GM21367 (cell line): ENCODE results near the gene TMIGD3.
"Not testable (repeated sequence)": the region's sequence is repeated elsewhere in the genome, so short reads cannot be mapped to it uniquely, and the experiment has no call there.

Experiments used
- ATAC-seq: cut with Tn5 transposase; IDR thresholded peaks from one replicate; pipeline ENCODE4 v1.9.1; 2021; ENCODE audit not compliant: unreplicated experiment

The TMIGD3 gene

DNA sequence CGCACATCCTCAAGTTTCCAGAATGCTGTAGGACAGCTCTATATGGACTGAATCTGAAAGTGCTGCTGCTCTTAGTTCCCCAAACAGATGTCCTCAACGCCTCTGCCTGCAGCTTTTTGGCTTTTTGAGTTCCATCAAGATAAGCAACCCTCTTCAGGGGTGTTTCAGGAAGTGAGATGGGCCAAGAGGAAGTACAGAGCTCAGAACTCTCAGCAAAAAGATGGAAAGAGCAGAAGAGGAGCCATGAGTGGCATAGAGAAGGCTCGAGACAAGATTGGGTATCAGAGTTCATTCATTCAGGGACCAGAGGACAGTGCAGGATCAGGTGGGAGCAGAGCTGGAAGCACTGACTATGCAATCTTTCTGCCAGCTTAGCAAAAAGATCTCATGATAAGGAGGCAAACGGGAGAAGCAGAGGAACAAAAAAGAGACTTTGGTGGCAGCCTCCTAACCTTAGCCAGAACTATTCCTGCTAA, at the start of gene TMIGD3, which contains the start of gene ADORA3:
Gene TMIGD3 (minus strand): TSS at position 49 of the 476 bp plus-strand sequence. CDS start 279 bp downstream, outside the sequence.
Gene ADORA3 (minus strand): TSS at position 49 of the 476 bp plus-strand sequence. CDS start 279 bp downstream, outside the sequence.
- no peak for ATAC-seq

DNA sequence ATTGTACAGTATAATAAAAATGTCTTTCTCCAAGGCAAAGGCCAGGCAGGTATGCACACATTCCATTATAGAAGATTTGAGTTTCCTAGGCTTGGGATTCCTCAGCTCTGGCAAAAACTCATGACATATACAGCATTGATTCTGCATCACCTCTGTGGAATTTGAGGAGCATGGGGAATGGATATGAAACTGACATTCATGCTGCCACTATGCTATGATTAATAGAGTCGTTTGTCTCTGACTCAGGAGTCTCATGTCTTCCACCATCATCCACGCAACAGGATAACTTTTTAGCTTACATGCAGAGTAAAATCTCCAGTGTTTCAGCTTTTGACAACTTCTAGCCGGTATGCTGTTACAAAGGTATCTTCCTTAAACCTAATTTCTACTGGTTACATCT, 49.8 kb upstream of the TMIGD3 start:
- ATAC-seq, result no peak

DNA sequence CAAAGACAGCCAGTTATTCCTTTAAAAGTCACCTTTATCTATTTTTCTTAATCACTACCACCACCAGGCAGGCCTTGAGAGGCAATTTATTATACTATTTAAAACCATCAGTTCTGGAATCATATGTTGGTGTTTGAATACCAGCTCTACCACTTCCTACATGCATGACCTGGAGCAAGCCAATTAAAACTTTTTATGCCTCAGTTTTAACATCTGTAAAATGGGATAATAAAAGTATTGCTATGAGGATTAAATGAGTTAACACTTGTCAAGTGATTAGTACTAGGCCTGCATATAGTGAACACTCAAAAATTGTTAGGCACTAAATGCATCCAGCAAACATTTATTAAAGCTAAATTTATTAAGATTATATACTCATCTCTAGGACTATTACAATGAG, 49.2 kb upstream of the TMIGD3 start:
- no peak for ATAC-seq

DNA sequence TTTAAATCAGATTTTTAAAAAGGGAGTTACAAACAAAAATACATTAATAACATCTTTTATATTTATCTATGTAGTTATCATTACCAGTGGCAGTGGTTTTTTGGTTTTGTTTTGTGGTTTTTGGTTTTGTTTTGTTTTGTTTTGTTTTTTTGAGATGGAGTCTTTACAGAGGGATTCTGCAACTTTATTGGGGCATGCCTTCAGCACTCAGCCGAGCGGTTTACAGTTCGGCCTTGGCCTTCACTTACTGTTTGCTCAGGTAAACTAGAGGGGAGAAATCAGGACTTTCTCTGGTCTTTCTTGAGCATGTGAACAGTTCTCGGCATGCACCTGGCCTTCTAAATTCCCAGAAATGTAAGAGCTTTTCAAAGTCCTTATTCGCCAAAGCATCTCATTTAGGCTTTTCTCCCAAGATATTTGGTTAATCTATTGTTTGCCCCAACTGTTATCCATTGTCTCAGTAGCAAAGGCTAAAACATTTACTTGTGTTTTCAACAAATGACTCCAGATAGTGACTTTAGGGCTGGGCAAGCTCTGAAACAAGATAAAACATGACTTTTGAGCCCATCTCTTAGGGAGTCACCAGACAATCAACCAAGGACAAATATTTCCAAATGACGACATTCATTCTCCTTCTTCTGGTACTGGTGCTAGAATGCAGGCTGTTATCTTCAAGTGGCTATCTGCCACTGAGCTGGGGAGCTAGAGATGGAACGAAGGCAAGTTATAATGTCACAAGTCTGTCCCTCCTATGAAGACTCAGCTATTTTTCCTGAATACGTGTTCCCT, 48.4 kb upstream of the TMIGD3 start:
- no peak for ATAC-seq

DNA sequence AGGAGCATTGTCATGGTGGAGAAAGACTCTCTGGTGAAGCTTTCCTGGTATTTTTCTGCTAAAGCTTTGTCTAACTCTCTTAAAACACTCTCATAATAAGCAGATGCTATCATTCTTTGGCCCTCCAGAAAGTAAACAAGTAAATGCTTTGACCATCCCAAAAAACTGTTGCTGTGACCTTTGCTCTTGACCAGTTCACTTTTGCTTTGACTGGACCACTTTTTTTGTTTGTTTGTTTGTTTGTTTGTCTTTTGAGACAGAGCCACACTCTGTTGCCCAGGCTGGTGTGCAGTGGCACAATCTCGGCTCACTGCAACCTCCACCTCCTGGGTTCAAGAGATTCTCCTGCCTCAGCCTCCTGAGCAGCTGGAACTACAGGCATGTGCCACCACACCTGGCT, 44.4 kb upstream of the TMIGD3 start:
- ATAC-seq, result not testable (repeated sequence)

DNA sequence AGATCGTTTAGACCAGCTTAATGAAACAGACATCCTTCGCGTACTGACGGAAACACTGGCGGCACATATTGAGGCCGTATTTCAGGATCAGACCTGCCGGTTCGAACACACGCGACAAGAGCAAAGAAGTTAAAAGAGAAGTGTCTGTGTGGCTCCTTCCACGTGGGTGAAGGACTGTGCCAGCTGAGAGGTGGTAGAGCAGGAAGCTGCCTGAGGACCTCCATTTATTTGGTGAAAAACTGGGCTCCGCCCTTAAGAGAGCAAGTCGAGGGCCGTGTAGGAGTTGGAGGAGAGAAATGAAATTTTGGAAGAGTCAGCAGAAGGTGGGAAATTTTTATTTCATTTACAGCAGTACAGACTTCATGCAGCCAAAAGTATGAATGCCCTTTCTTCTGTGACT, 38.8 kb upstream of the TMIGD3 start:
- ATAC-seq, result no peak

DNA sequence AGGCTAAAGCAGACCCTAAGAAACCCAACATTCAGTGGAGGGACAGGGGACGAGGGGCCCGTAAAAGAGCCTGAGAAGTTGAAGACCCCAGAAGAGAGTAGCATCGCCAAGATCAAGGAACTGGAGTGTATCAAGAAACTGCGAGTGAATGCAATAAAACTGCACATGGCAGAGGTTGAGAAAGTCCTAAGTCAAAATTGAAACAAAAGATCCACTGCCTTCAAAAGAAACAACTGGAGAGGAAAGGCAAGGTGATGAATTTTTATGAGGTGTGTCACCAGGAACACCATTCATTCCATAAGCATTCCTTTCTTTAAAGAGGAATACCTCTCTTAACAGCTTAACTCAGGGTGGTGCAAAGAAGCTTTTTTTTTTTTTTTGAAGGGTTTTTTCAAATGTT, 38.3 kb upstream of the TMIGD3 start:
- ATAC-seq, result no peak

DNA sequence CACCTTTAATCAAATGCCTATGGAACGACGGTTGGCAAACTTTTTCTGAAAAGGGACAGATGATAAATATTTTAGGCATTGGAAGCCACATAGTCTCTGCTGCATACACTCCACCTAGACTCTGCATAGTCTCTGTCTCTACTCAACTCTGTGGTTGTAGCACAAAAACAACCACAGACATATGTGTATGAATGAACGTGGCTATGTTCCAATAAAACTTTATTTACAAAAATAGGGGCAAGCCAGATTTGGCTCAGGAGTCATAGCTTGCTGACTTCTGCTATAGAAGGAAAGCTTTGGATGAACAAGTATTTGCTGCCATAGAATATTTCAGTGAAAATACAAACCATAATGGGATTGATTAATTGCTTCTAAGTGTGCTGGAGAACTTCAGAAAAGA, 37.5 kb upstream of the TMIGD3 start:
- ATAC-seq, result no peak

DNA sequence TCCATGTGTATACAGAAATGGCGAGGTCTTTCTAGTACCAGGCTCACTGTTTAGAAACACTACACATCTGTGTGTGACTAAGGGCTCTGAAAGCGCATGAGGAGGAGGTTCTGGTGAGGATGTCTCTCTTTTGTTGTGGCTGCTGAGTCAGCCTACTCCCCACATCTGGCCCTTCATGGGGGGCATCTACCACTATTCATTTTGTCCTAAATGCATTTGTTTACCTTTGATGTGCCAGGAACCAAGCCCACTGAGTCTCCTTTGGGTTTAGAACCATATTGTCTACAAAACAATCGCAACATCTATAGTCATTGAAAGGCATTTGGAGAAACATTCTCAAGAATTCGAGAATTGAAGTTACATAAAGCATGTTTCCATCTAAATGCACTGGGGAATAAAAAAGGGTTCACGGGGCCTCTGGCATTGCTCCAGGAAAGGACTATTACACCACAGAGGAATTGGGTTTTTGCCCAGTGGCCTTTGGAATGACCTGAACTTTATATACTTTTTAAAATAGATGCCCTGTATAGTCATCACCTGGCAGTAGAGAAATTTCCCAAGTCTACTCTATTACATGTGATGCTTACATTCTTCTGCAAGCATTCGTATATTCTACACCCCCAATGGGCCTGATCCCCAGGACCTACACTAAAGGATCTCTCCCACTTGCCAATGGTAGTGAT, 35.1 kb upstream of the TMIGD3 start:
- ATAC-seq, result no peak

DNA sequence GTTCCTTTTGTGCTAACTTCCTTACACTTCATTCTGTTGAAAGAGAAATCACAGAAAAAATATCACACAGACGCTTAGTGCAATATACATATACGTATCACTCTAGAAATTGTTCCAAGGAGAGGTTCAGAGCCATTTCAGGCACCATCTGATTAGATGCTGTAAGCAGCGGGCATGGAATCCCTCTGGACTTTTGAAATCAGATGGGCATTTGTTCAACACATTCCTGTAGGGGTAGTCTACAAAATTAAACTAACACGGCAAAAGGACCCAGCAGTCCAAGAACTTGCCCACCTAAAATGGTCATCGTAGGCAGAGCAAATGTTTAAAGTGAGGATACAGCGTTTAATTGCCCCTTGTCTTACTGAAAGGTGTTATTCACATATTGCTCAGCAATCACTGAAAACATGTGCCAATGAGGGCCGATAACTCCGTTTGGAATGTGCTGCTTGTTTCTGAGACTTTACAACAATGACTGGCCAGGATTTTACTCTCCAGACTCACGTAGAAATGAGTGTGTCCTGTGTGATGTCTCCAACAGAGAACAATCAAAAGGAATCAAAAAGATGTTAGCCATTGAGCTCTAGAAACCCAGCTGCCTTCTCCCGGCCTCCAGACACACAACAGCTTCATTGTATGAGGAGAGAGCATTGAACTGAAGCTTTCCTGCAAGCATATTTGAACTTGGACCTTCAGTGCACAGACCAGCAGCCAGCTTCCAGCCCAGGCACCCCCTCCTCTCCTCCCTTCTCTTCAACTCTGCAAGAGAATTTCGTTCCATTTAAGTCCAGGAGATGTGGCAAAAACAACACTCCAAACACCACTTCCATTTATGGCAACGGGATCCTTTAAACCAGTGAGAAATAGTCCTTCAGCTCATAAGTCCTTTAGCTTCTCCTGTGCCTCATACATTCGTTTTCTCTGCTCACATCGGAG, 32.1 kb upstream of the TMIGD3 start:
- ATAC-seq, result no peak

DNA sequence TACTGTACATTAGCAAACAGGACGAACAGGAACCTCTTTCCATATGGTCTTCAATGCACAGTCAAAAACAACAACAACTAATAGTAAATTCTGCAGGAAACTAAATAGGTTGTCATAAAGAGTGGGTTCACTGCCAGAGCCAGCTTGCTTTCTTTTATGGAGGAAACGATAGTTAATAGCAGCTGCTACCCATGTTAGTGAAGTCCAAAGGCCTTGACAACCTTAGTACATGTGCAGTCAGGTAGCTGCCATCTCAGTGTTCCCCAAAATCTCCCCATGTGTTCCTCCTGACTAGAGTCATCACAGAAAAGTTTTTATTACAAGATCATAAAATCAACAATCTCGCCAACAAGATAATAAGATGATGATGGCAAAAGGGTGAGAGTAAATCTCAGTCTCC, 16.6 kb upstream of the TMIGD3 start:
- ATAC-seq, result no peak

DNA sequence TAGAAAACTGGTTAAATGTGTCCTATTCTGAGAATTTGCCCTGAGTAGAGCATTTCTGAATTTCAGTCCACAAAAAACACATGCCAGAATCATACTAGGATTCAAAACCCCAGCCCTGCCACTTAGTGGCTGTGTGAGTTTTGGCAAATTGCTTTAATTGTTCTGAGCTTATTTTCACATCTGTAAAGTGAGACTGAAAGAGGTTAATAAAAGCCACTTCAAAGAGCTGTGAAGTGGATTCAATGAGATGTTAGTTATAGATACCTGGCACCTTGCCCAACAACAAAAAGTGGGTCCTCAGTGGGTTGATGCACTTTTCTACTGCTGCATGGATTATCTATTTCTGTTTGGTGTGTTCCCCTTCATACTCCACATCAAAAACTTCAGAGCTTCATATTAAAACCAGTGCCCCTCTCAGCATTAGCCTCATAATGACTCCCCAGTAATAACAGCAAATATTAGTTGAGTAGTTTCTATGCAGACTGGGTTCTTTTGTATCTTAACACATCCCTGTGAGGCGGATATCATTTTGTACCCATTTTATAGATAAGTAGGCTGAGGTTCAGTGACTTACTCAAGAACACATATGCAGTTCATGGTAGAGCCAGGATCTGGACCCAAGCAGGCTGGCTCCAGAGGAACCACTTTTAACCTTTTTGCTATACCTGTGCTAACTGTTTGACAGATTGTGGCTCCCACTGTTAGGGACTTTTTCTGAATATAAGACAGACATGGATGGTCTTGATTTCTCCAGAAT, 14.2 kb upstream of the TMIGD3 start:
- no peak for ATAC-seq

DNA sequence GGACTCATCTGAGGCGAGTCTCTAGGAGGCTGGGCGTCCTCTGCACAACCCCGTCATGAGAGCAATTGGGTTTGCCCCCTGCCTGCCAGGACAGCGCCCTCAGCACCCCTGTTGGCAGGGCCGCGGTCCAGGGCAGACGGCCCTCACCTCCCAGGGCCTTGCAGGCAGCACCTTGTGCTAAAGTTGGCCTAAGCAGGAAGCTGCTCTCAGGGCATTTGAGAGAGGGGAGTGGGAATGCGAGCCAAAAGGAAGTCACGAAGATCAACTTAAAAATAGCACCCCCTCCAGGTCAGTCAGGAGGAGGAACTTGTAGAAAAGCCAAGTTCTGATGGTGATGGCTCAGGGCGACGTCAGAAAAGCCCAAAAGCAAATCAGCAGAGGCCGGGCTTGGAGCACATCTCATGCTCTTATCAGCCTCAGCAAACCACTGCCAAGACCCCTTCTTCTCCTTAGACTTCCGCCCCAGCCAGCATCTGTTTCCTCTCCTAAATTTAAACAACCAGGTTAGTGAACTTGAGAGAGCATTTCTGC, 12.6 kb upstream of the TMIGD3 start:
- ATAC-seq, result no peak

DNA sequence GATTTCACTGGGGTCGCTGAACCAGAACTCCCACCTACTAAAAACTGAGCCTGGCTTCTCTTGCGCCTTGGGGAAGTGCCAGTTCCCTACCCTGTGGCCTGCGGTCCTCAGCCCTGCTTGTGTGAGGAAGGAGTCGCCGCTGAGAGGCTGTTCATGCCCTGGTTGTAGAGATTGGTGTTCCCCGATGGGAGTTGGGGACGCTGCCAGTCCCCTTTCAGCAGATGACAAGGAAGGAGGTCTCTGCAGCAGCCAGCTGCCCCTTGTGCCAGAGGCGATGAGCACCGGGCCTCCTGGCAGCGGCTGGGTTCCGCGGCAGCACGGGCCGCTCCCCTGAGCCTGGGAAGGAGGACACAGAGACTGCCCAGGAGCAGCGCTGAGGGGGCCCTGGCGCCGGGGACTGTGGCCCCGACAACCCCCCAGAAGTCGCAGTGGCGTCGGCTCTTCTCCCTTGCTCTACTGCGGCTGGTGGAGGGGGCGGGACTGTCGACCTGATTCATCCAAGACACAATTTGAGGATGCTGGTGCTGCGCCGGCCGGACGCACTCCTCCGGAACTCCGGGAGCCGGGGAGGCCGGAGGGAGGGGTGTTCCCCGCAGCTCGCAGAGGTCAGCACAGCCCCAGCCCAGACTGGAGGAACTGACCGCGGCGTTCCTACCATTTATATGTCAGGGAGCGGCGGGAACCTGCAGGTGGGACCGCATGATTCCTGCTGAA, 12.0 kb upstream of the TMIGD3 start:
- no peak for ATAC-seq

DNA sequence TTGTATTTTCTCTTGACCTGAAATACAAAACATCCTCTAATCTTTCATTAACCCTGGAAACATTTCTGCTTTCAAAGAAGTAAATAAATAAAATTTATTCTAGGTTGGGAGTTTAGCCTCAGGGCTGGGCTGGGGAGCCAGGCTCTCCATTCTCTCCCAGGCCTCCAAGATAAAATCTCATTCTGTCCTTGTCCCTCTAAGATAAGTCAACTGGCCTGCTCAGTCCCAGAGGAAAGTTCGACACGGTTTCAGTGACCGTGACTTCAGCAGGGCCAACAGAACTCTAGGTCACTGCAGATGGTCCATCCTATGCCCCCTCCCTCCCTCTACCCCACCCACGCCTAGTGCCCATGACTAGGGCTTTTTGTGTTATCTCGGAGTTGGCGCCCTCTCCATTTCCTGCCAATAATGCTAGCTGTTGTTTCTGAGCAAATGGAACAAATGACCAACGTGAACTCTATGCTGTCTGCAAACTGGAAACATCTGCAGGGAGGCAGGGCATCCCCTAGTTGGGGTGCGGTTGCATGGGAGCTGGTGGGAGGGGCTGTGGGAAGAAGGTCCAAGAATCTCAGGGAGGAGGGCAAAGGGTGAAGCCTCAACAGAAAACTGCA, 10.1 kb upstream of the TMIGD3 start:
- no peak for ATAC-seq

DNA sequence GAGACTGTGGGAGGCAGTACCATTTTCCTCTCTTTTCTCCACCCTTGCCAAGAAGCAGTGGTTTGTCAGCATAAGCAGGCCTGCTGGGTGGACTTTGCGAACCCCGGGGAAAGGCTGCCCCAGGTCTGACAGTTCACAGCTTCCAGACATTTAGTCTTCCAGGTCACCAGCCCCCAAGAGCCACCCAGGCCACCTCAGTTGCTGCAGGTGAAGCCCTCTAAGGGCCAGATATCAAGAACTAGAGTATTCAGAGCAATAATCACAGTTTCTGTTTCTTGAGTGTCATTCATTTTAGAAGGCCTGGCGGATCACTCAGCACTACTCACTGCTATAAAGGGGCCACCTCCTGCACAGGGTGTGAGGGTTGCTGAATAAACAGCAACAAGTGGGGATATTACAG, 9.5 kb upstream of the TMIGD3 start:
- ATAC-seq, result no peak

DNA sequence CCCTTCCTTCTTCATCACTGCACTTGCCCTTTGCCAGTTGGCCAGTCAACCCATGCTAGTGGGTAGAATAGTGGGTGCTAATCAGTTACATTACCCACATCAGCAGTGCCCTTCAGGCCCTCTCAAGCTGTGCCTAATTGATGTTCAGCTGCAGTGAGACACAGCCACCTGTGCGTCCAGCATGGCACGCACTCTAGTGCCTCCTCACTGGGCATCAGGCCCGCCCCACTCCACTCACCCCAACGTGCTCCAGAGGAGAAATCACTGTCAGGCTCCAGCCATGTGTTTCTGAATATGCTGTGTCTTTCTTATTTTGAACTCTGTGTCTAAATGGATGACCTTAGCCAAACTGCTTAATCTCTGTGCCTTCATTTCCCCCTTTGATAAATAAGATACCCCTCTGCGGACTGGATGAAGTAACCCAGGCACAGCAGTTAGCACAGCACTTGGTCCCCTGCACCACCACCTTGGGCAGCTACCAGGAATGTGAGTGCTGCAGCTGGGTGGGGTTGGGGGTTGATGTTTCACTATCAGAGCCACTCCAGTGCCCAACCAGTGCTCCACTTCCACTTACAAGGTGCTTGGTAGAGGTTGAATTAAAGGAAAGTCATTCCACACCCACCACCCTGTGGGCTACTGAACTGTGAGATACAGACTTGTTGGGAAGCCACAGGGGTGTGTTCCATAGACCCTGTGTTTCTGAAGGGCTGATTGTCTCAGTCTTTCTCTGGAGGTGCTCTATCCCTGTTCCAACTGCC, 8.9 kb upstream of the TMIGD3 start:
- no peak for ATAC-seq

DNA sequence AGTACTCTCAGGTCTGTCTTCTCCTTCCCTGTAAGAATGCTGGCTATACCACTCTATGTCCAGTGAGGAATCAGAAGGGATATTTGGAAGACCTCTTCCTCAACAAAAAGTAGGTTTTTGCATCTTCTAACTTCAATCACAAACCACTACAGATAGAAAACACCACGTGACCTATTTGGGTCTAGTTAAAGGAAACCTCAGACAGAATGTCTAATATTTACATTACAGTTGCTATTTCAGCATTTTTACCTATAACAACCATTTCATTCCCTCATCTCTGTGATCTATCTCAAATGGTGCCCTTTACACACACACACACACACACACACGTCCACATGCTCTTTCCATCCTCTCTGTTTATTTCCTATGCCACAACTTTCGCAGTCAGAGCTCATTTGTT, 7.9 kb upstream of the TMIGD3 start:
- ATAC-seq, result no peak

DNA sequence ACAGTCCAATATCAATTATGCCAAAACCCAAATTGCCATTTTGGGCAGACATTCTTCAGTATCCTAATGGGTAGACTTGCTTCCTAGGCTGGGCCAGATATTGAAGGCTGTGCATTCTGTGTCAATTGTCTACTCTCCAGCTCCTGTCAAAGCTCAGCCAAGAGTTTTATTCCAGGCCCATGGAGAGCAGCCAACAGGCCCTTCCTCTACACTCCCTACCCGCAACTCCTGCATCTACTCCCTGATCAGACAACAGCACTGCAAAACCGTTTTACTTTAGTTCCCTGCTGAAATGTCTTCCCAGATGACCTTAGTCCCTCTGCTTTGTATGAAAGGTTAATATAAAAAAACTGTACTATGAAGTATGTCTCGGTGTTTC, 6.6 kb upstream of the TMIGD3 start:
- no peak for ATAC-seq
